ENCODE data around the gene SMURF2. TPM values are rescaled to one million over a fixed set of nuclear protein-coding genes. Genes with fewer than 3 reads are reported as not detected.

The SMURF2 gene
- total RNA-seq, 1 donor from 2014 or later = 78.5 TPM

- no peak for DNase-seq
Measured at GRCh38 chr17:64536913-64537312, 125.2 kb downstream of the SMURF2 start.

- DNase-seq = no peak
Measured at GRCh38 chr17:64535357-64535756, 126.8 kb downstream of the SMURF2 start.

GRCh38 chr17:64534187-64534586, 127.9 kb downstream of the SMURF2 start:
- DNase-seq = no peak

- no peak for DNase-seq
Measured at GRCh38 chr17:64533784-64534183, 128.3 kb downstream of the SMURF2 start.

- no peak for DNase-seq
Measured at GRCh38 chr17:64532409-64532808, 129.7 kb downstream of the SMURF2 start.

- no peak for DNase-seq
Measured at GRCh38 chr17:64531955-64532371, 130.1 kb downstream of the SMURF2 start.

- no peak for DNase-seq
Measured at GRCh38 chr17:64529221-64529620, 132.9 kb downstream of the SMURF2 start.

- DNase-seq = no peak
Measured at GRCh38 chr17:64527914-64528313, 134.2 kb downstream of the SMURF2 start.

- no peak for DNase-seq
Measured at GRCh38 chr17:64520359-64520758, 141.7 kb downstream of the SMURF2 start.

GRCh38 chr17:64519601-64520000, 142.5 kb downstream of the SMURF2 start:
- DNase-seq = no peak

GRCh38 chr17:64515829-64516228, 146.3 kb downstream of the SMURF2 start:
- no peak for DNase-seq

- DNase-seq = no peak
Measured at GRCh38 chr17:64515419-64515818, 146.7 kb downstream of the SMURF2 start.

- DNase-seq = no peak
Measured at GRCh38 chr17:64509179-64509578, 152.9 kb downstream of the SMURF2 start.

GRCh38 chr17:64508683-64509082, 153.4 kb downstream of the SMURF2 start:
- no peak for DNase-seq

GRCh38 chr17:64507413-64507782, 154.7 kb downstream of the SMURF2 start:
- DNase-seq = peak; percentile 43

- DNase-seq = peak; percentile 96
Measured at GRCh38 chr17:64506576-64507412, 155.3 kb downstream of the SMURF2 start, which contains the start of gene CEP95. Gene CEP95 (plus strand): TSS chr17:64506977. CDS start chr17:64507098, 121 bp downstream.

- DNase-seq = peak; percentile 96
Measured at GRCh38 chr17:64506201-64506575, 155.9 kb downstream of the SMURF2 start, which contains the start of gene DDX5. Gene DDX5 (minus strand): TSS chr17:64506289. CDS start chr17:64506119, 170 bp downstream.

GRCh38 chr17:64505340-64506200, 156.5 kb downstream of the SMURF2 start:
- peak; percentile 76 for DNase-seq

- no peak for DNase-seq
Measured at GRCh38 chr17:64504769-64505339, 157.3 kb downstream of the SMURF2 start.

GRCh38 chr17:64503821-64504768, 158.0 kb downstream of the SMURF2 start:
- no peak for DNase-seq

- DNase-seq = no peak
Measured at GRCh38 chr17:64503341-64503740, 158.8 kb downstream of the SMURF2 start.

GRCh38 chr17:64502809-64503208, 159.3 kb downstream of the SMURF2 start:
- no peak for DNase-seq
